Right lobe of liver (tissue), 6 donors: Measurements from ENCODE around the gene PIP5K1B. TPM values are rescaled to one million over a fixed set of nuclear protein-coding genes. Genes with fewer than 3 reads are reported as not detected.

Experiments
- ATAC-seq, 4 donors: fragments of 200-7000 bp; cut with Tn5 transposase; one replicate each; pipeline ENCODE4 v1.9.1; 2020; ENCODE audit warnings: mild to moderate bottlenecking in 4 of 4, moderate library complexity in 4 of 4
- DNase-seq, 3 donors: peaks; one replicate each; pipeline ENCODE4 v3.0.0-alpha.2; 2020
- H3K27ac ChIP-seq, 3 donors: fragments of 200-600 bp; one replicate each; pipeline ENCODE4 v1.8.0; 2022
- H3K27me3 ChIP-seq, 2 donors: fragments of 200-600 bp; one replicate each; pipeline ENCODE4 v1.8.0; 2022
- H3K36me3 ChIP-seq, 4 donors: fragments of 200-600 bp; sonication (generic) in 1 of 4; one replicate each; pipeline versions ENCODE4 v1.5.1 to v1.8.0; 2017 to 2022; ENCODE audit warnings: control low read depth in 1 of 4
- H3K4me1 ChIP-seq, 4 donors: fragments of 200-600 bp; sonication (generic) in 1 of 4; one replicate each; pipeline versions ENCODE4 v1.5.1 to v1.8.0; 2017 to 2022; ENCODE audit warnings: control low read depth in 1 of 4
- H3K4me3 ChIP-seq, 3 donors: fragments of 200-600 bp; one replicate each; pipeline ENCODE4 v1.8.0; 2022
- H3K9me3 ChIP-seq, 4 donors: fragments of 200-600 bp; sonication (generic) in 1 of 4; one replicate each; pipeline versions ENCODE4 v1.5.1 to v1.8.0; 2017 to 2022; ENCODE audit warnings: control low read depth in 1 of 4
- POLR2A ChIP-seq: fragments of 450-650 bp; IDR thresholded peaks from one replicate; pipeline ENCODE4 v1.6.1; 2017; ENCODE audit warnings: antibody characterized with exemption, mild to moderate bottlenecking
- WGBS: methylation state at CpG from one replicate; pipeline ENCODE4 v1.1.6; 2018; ENCODE audit warnings: low coverage, low lambda C conversion rate; ENCODE audit not compliant: insufficient coverage; ENCODE audit errors: missing lambda C conversion rate; 5-methylcytosine and 5-hydroxymethylcytosine counted together
- intact Hi-C, 2 donors: fragments of 100-400 bp; cut with DNase I; formaldehyde crosslinking; loops; one replicate each; pipeline versions ENCODE4 v1.11.2 to v1.14.1; 2022
- total RNA-seq, 6 experiments: library from RNA; depleted of rRNA in 2 of 6; stranded (reverse); fragments of >200 nt in 2 of 6; fragmentation: NEBNext Ultra II Directional in 3 of 6; extraction: Animal tissue kit (Norgen Biotek cat#: 25700) in 3 of 6; gene quantifications; one replicate each; pipeline versions ENCODE4 v1.1.0 to v1.2.4, GENCODE V29; 2016 to 2023
- TF ChIP-seq, protein P1 (sequence below), 4 donors: fragments of 200-600 bp in 3 of 4; fragments of 450-650 bp in 1 of 4; IDR thresholded peaks; one replicate each; pipeline versions ENCODE4 v1.5.1 to v1.8.0; 2016 to 2022; ENCODE audit warnings: antibody characterized with exemption in 4 of 4, mild to moderate bottlenecking in 2 of 4
- donor health status: DM: no; HTN: yes; CAD: no.
- donor health status: DM: no; HTN: no; CAD: no.
- donor health status: DM: no; HTN: no; CAD: no.
- donor health status: DM: no; HTN: yes; CAD: no.
- donor health status: DM: no; HTN: yes; CAD: no.

PIP5K1B gene
- total RNA-seq, 6 experiments from 2014 or later, result 0.27 to 0.71 TPM; not detected in 4

DNA sequence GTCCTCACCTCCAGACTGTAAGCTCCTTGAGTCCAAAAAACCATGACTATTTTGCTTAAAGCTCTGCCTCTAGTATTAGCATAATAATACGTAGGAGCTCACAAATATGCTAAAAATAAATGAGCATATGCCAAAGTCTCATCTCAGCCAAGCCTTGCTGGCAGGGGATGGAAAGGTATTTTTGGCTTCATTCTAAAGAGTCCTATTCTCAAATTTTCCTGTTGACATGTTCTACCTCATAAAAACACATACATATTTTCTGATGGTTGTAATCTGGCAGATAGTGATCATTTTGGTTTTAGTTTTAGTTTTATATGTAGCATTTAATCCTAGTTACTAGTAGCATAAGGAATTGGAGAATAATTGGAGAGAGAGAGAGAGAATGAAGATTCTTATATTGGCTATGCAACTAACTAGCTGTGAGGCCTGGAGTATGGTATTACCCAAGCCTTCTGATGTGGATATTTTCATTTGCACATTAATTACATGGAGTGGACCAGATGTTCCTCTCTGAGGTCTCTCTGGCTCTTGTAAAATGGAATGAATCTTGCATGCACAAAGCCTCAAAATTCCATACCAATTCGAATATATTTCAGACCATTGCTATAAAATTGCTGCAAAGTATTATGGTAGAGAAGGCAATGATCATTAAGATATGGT, 55.8 kb downstream of the PIP5K1B start:
- ATAC-seq, result no peak
- Histone ChIP-seq H3K27ac (no peak overlapping the region), H3K9me3 (no peaks in the 10 kb centered on the region), H3K27me3 (no peaks in the 10 kb centered on the region), H3K36me3 (no peaks in the 10 kb centered on the region), H3K4me3 (no peak overlapping the region), H3K4me1 (no peaks in the 10 kb centered on the region)
- intact Hi-C loops, result no loop called here
- no peak for DNase-seq
- 0% methylated on average over 2 of the region's 2 CpGs for WGBS
- TF ChIP-seq POLR2A, result no peak
- TF ChIP-seq, protein P1, sequence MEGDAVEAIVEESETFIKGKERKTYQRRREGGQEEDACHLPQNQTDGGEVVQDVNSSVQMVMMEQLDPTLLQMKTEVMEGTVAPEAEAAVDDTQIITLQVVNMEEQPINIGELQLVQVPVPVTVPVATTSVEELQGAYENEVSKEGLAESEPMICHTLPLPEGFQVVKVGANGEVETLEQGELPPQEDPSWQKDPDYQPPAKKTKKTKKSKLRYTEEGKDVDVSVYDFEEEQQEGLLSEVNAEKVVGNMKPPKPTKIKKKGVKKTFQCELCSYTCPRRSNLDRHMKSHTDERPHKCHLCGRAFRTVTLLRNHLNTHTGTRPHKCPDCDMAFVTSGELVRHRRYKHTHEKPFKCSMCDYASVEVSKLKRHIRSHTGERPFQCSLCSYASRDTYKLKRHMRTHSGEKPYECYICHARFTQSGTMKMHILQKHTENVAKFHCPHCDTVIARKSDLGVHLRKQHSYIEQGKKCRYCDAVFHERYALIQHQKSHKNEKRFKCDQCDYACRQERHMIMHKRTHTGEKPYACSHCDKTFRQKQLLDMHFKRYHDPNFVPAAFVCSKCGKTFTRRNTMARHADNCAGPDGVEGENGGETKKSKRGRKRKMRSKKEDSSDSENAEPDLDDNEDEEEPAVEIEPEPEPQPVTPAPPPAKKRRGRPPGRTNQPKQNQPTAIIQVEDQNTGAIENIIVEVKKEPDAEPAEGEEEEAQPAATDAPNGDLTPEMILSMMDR (IDR thresholded peaks at IDR 0.05), result no peak

DNA sequence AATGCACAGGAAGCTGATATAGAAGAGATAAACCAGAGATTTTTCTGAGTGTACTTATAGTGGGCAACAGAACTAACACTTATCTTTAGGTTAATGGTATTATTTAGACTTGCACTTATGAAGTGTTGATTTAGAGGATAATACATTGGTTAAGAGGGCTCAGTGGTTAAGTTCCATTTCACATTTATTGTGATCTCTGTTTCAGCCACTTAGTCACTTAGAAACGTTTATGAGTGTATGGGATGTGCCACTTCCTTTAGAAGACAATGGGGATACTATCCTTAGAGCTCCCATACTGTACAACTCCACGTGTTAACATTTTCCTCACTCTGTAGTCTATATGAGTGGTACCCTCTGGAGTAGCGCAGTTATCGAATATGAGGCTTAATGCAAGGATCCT, 57.5 kb downstream of the PIP5K1B start:
- H3K4me1 ChIP-seq, result no peaks in the 10 kb centered on the region
- no peak overlapping the region for H3K4me3 ChIP-seq
- no peaks in the 10 kb centered on the region for H3K27me3 ChIP-seq
- no peaks in the 10 kb centered on the region for H3K36me3 ChIP-seq
- intact Hi-C loops, result no loop called here
- WGBS, result 50% methylated on average over 4 of the region's 4 CpGs
- no peak for TF ChIP-seq POLR2A
- TF ChIP-seq, protein P1 (IDR thresholded peaks at IDR 0.05), result no peak
- H3K27ac ChIP-seq, result no peak overlapping the region
- no peak for DNase-seq
- ATAC-seq, result no peak
- no peaks in the 10 kb centered on the region for H3K9me3 ChIP-seq

DNA sequence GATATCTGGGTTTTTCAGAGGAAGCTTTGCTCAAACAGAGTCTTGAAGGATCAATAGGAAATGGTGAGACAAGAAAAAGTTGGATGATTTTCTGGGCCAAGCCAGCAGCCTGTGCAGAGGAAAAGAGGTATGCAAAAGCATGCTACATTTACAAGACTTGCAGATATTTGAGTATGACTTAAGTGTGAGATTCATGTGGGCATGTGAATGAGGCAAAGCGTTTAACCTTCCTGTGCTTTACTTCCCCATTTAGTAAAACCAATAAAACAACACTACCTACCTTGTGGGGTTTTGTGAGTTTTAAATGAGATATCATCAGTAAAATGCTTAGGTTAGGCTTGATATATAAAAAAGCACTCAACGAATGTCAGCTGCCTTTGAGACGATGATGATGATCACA, 58.1 kb downstream of the PIP5K1B start:
- TF ChIP-seq POLR2A, result no peak
- TF ChIP-seq, protein P1 (IDR thresholded peaks at IDR 0.05), result no peak
- 53% methylated on average over 3 of the region's 3 CpGs for WGBS
- ATAC-seq, result no peak

DNA sequence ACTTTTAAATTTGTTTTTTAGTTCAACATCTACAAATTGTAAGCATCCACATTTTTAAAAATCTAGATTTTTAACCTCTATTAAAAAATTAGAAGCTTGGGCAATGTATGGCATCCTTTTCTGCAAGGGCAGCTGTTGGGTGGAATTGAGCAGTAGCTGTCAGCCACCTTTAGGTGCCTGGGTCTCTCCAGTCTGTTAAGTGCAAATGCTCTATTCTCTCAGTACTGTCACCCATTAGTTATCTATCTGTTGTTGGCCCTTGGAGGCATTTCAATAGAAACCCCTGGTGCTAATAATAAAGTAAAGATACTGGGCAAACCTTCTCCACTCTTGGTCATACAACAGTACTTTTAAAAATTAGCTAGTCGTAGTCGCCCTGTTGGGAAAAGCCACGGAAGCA, 63.6 kb downstream of the PIP5K1B start:
- intact Hi-C loops, result no loop called here
- Histone ChIP-seq H3K4me1 (no peaks in the 10 kb centered on the region), H3K36me3 (no peaks in the 10 kb centered on the region), H3K27ac (no peak overlapping the region), H3K9me3 (no peaks in the 10 kb centered on the region), H3K4me3 (no peak overlapping the region), H3K27me3 (no peaks in the 10 kb centered on the region)
- 73% methylated on average over 3 of the region's 3 CpGs for WGBS
- DNase-seq (no peak), ATAC-seq (no peak)
- TF ChIP-seq POLR2A, result no peak
- TF ChIP-seq, protein P1 (IDR thresholded peaks at IDR 0.05), result no peak

More for the DNA sequence above, 58.1 kb downstream of the PIP5K1B start:
- Histone ChIP-seq H3K4me1 (no peaks in the 10 kb centered on the region), H3K4me3 (no peak overlapping the region), H3K27ac (no peak overlapping the region), H3K36me3 (no peaks in the 10 kb centered on the region), H3K9me3 (no peaks in the 10 kb centered on the region), H3K27me3 (no peaks in the 10 kb centered on the region)
- DNase-seq, result no peak
- intact Hi-C loops, result no loop called here
